SKM-1 (cell line): ENCODE measurements around the gene PPP4R4.
"Not testable (repeated sequence)": the region's sequence is repeated elsewhere in the genome, so short reads cannot be mapped to it uniquely, and the experiment has no call there.

Source experiments
- DNase-seq: peaks from one replicate; lab custom pipeline; 2025; ENCODE audit not compliant: unreplicated experiment; lab: John Stamatoyannopoulos, UW

Gene PPP4R4

GRCh38 chr14:94177806-94178205, 3.7 kb downstream of the PPP4R4 start:
- no peak for DNase-seq

DNA sequence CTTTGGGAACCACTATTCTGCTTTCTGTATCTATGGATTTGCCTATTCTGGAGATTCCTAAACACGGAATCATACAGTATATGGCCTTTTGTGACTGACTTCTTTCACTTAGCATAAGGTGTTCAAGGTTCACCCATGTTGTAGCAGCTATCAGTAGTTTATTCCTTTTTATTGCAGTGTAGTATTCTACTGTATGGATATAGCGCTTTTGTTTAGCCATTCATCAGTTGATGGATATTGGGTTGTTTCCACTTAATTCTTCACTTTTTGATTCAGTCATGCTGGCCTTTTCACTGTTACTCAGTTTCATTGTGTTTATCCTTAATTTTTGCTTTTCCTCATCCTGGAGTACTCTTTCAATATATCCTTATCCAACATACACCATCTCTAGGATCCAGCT, 5.1 kb downstream of the PPP4R4 start:
- DNase-seq, result no peak

DNA sequence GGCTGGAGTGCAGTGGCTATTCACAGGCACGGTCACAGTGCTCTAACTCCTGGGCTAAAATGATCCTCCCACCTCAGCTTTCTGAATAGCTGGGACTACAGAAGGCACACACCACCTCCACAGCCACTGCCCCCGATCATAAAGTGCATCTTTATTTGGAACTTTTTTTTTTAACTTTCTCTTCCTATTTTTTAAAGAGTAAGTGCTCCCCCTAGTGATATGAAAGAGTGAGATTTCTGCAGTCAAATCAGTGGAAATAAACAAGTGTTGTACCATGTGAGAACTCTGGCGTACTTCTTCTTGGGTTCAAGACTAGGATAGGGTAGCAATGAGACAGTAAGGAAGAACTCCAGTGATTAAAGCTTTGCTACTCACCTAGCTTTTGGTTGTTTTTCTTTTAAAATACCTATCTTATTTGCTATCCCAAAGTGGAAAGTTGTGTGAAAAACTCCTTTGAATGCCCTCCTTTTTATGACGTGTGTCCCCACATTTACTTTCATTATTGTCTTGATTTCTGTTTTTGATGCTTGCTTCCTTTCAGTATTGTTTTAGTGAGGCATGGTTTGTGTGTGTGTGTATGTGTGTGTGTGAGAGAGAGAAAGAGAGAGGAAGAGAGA, 6.6 kb downstream of the PPP4R4 start:
- peak; percentile 34 for DNase-seq

DNA sequence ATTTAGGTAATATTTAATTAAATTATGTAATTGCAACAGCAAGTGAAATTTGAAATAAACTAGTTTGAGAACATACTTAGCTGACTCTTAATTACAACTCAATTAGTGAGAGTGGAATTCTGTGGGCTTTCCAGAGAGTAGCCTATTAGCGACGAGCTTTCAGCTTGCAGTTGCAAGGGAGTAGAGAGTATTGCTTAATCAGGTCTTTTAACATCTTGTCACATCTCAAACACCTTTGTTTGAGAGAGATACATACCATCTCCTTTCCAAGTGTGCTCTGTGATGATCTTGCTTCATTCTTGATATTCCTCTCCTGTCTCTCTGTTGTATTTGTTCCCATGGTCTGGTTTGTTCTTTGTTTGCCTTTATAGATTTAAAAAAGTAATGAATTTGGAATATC, 7.7 kb downstream of the PPP4R4 start:
- no peak for DNase-seq

GRCh38 chr14:94192536-94192935, 18.4 kb downstream of the PPP4R4 start:
- DNase-seq, result no peak

DNA sequence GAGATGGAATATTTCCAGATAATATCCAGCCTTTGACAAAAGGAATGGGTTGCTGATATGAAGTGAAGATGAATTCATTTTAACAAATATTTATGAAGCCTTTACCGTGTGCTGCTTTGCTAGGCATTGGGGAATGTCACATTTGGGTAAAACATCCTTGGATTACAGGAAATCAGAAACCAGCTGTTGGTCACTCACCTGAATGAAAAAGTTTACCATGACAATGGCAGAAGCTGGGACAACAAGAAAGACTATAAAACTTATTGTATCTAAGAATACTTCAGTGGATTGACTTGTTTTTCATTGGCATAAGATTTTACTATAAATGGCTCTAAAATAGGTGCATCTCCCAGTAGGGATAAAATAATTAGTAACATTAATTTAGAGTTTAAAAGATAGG, 19.7 kb downstream of the PPP4R4 start:
- no peak for DNase-seq

DNA sequence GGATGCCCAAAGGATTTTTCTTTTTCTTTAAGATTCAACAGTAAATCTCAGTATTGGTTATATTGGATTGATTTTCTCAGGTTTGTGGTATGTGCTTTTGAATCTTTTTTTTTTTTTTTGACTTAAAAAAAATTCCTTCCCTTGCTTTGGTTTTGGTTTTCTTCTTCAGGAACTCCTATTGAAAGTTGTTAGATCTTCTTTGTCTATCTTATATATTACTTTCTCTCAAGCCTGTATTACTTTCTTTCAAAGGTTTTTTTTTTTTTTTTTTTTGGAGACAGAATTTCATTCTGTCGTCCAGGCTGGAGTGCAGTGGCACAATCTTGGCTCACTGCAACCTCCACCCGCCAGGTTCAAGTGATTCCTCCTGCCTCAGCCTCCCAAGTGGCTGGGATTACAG, 21.9 kb downstream of the PPP4R4 start:
- no peak for DNase-seq

GRCh38 chr14:94203473-94204210, 29.5 kb downstream of the PPP4R4 start:
- no peak for DNase-seq

DNA sequence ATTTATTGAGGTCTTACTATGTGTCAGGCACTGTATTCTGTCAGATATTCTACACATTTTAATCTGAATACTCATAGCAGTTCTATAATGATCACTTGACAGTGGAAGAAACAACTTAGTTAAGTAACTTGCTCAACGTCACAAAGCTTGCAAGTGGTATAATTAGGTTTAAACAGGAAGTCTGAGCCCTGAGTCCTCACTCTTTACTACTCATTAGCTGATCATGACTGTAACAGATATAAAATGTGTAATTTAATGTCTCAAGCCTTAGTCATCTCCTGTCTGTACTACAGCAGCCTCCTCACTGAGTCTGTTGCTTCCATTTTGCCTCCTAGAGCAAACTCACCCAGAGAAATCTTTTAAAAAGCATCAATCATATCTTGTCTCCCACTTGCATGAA, 38.9 kb downstream of the PPP4R4 start:
- DNase-seq, result no peak

GRCh38 chr14:94213741-94214140, 39.6 kb downstream of the PPP4R4 start:
- DNase-seq, result no peak

DNA sequence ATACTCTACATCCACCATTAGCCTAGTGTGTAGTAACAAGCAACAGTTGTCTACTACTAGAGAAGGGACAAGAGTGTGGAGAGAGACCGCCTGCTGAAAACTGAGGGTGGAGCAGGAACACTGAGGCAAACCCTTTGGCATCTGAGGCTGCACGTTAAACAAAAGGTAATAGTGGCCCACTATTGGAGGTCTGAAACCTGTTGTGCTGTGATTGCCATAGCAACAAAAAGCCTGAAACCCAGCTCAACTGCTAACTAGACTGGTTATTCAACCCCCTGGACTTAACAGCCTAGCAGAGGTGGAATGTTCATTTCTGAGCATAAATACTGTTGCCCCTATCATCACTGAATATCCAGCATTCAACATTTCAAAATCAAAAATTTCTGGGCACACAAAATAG, 43.0 kb downstream of the PPP4R4 start:
- no peak for DNase-seq

DNA sequence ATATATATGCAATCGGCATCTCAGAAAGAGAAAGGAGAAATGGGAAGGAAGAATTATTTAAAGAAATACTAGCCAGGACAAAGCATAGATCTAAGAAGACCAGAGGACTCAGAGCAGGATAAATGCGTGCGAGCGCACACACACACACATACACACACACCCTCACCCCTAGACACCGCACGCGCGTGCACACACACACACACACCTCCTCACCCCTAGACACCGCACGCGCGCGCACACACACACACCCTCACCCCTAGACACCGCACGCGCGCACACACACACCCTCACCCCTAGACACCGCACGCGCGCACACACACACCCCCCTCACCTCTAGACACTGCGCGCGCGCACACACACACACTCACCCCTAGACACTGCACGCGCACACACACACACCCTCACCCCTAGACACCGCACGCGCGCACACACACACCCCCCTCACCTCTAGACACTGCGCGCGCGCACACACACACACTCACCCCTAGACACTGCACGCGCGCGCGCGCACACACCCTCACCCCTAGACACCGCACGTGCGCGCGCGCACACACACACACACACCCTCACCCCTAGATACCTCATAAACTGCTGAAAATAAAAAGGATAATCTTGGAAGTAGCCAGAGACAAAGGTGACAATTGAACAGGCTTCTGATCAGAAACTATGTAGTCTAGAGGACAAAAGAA, 44.2 kb downstream of the PPP4R4 start:
- not testable (repeated sequence) for DNase-seq

GRCh38 chr14:94224040-94224439, 49.9 kb downstream of the PPP4R4 start:
- DNase-seq, result no peak

- no peak for DNase-seq
Observed at GRCh38 chr14:94225460-94226378, 51.6 kb downstream of the PPP4R4 start.

GRCh38 chr14:94227029-94227428, 52.9 kb downstream of the PPP4R4 start:
- no peak for DNase-seq

GRCh38 chr14:94237046-94237445, 62.9 kb downstream of the PPP4R4 start:
- DNase-seq, result no peak

DNA sequence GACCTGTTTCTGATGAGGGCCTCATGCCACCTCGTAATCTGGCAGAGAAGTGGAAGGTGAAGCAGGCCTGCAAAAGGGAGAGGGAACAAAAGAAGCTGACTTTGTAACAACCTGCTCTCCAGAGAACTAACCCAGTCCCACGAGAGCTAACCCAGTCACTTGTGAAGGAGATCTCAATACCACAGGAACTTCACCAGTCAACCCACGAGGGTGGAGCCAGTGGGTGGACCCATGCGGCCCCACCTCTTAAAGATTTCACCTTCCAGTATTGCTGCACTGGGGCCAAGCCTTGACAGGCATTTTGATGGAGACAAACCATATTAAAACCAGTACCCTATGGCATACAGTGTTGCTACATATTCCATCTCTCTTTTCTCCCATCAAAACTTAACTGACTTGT, 63.9 kb downstream of the PPP4R4 start:
- DNase-seq, result no peak

DNA sequence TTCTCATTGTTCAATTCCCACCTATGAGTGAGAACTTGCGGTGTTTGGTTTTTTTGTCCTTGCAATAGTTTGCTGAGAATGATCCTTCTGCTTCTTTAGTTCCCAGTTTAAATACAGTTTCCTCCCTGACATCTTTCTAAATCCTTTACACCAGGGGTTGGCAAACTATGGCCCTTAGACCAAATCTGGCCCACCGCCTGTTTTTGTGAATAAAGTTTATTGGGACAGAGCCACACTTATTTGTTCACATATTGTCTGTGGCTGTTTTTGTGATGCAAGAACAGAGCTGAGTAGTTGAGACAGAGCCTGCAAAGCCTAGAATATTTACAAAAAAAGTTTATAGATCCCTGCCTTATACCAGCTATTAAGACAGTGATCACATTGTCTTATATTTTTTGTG, 65.3 kb downstream of the PPP4R4 start:
- DNase-seq, result no peak

DNA sequence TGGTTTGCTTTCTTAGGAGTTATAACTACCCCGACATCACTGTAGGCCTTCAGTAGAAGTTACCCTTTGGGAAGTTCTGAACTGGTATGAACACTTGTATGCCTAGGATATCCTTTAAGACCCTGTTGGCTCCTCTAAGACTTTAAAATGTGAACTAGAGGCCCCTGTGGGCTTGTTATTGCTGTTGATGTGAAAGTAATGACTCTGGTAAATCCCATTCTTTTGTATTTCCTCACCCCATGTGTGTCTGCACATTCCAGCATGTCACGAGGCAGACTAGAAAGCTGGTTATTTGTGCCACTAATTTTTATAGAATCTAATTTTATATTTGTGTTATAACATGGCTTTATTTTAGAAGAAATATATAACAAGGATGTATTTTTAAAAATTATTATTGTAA, 70.1 kb downstream of the PPP4R4 start:
- no peak for DNase-seq

DNA sequence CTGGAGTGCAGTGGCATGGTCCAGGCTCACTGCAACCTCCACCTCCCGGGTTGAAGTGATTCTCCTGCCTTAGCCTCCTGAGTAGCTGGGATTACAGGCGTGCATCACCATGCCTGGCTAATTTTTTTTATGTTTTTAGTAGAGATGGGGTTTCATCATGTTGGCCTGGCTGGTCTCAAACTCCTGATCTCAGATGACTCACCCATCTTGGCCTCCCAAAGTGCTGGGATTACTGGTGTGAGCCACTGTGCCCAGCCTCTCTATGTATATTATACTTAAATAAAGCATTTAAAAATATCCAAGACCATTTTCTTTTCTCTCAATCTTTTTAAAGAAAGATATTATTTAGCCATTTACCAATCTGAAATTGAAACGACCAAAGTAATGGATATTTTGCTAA, 90.1 kb downstream of the PPP4R4 start:
- not testable (repeated sequence) for DNase-seq

GRCh38 chr14:94267352-94267751, 93.2 kb downstream of the PPP4R4 start:
- no peak for DNase-seq
